DOHH2 (cell line): ENCODE results near the gene SHISAL1.

Experiments used
- H3F3A ChIP-seq: fragments of 200-600 bp; sonication (generic), shearing (Covaris generic); 2 replicates; pipeline ENCODE4 v1.6.0; 2016; ENCODE audit warnings: antibody characterized with exemption, mild to moderate bottlenecking; ENCODE audit not compliant: control insufficient read depth, insufficient read depth
- H3K27ac ChIP-seq: fragments of 200-600 bp; sonication (generic); 2 replicates; pipeline ENCODE4 v1.5.1; 2014; ENCODE audit warnings: low read depth, mild to moderate bottlenecking, low read length, moderate library complexity
- H3K27me3 ChIP-seq: fragments of 200-600 bp; sonication (generic); 2 replicates; pipeline ENCODE4 v1.6.1; 2014; ENCODE audit warnings: mild to moderate bottlenecking, low read length, mixed read lengths; ENCODE audit not compliant: control insufficient read depth
- H3K36me3 ChIP-seq: fragments of 200-600 bp; sonication (generic); 2 replicates; pipeline ENCODE4 v1.6.1; 2014; ENCODE audit warnings: mild to moderate bottlenecking, low read length, moderate library complexity, mixed read lengths; ENCODE audit not compliant: control insufficient read depth
- H3K4me1 ChIP-seq: fragments of 200-600 bp; sonication (generic); 2 replicates; pipeline ENCODE4 v1.6.1; 2014; ENCODE audit warnings: mild to moderate bottlenecking, low read length, mixed read lengths; ENCODE audit not compliant: control insufficient read depth
- H3K4me2 ChIP-seq: fragments of 200-600 bp; sonication (generic); 2 replicates; pipeline ENCODE4 v1.6.0; 2014; ENCODE audit warnings: mild to moderate bottlenecking, low read length, moderate library complexity
- H3K4me3 ChIP-seq: fragments of 200-600 bp; sonication (generic); 2 replicates; pipeline ENCODE4 v1.5.1; 2014; ENCODE audit warnings: mild to moderate bottlenecking, low read length, mixed read lengths
- H3K79me2 ChIP-seq: fragments of 200-600 bp; sonication (generic); 2 replicates; pipeline ENCODE4 v1.6.1; 2014; ENCODE audit warnings: mild to moderate bottlenecking, low read length, mixed read lengths; ENCODE audit not compliant: control insufficient read depth
- H3K9me2 ChIP-seq: fragments of 200-600 bp; sonication (generic); replicated peaks from 2 replicates; pipeline ENCODE4 v1.6.1; 2014; ENCODE audit warnings: mild to moderate bottlenecking, low read length, mixed read lengths; ENCODE audit not compliant: control insufficient read depth
- H3K9me3 ChIP-seq: fragments of 200-600 bp; sonication (generic); 2 replicates; pipeline ENCODE4 v1.6.1; 2014; ENCODE audit warnings: antibody characterized with exemption, low read length, mixed read lengths; ENCODE audit not compliant: control insufficient read depth, insufficient read depth
- H4K20me1 ChIP-seq: fragments of 200-600 bp; sonication (generic); 2 replicates; pipeline ENCODE4 v1.6.0; 2014; ENCODE audit warnings: low read depth, mild to moderate bottlenecking, antibody characterized with exemption, low read length, moderate library complexity; ENCODE audit not compliant: control insufficient read depth, insufficient read depth
- CTCF ChIP-seq: fragments of 200-600 bp; sonication (generic); IDR thresholded peaks from one replicate; pipeline ENCODE4 v1.5.1; 2014; ENCODE audit warnings: antibody characterized with exemption, mild to moderate bottlenecking, low read depth, low read length; ENCODE audit not compliant: poor library complexity, severe bottlenecking
- EZH2phosphoT487 ChIP-seq: fragments of 200-600 bp; sonication (generic); IDR thresholded peaks from 2 replicates; pipeline ENCODE4 v1.6.1; 2017; ENCODE audit warnings: borderline replicate concordance, mild to moderate bottlenecking, antibody characterized with exemption, low read length, moderate library complexity, mixed read lengths

The SHISAL1 gene

GRCh38 chr22:44203203-44203602, 109.5 kb downstream of the SHISAL1 start:
- H3K4me2 ChIP-seq: no peak overlapping the region
- no peaks in the 10 kb centered on the region; the same call in 1 of the 2 replicates for H3K27me3 ChIP-seq
- peaks cover 37% of the 10 kb centered on the region for H3K4me1 ChIP-seq
- no peaks in the 10 kb centered on the region for H3K9me3 ChIP-seq
- H3K4me3 ChIP-seq: no peak overlapping the region
- H3K36me3 ChIP-seq: no peaks in the 10 kb centered on the region
- H4K20me1 ChIP-seq: no peaks in the 10 kb centered on the region
- H3K9me2 ChIP-seq: no peaks in the 10 kb centered on the region
- no peaks in the 10 kb centered on the region for H3K79me2 ChIP-seq
- H3F3A ChIP-seq: no peaks in the 10 kb centered on the region
- TF ChIP-seq CTCF: no peak
- TF ChIP-seq EZH2phosphoT487: no peak
- no peak overlapping the region for H3K27ac ChIP-seq

- no peaks in the 10 kb centered on the region for H3F3A ChIP-seq
- H3K9me3 ChIP-seq: no peaks in the 10 kb centered on the region
- no peaks in the 10 kb centered on the region for H3K36me3 ChIP-seq
- no peaks in the 10 kb centered on the region for H4K20me1 ChIP-seq
- no peaks in the 10 kb centered on the region for H3K79me2 ChIP-seq
- H3K27me3 ChIP-seq: no peaks in the 10 kb centered on the region; the same call in 1 of the 2 replicates
- H3K4me1 ChIP-seq: peaks cover 29% of the 10 kb centered on the region
- no peak overlapping the region for H3K27ac ChIP-seq
- H3K4me3 ChIP-seq: no peak overlapping the region
- no peak overlapping the region for H3K4me2 ChIP-seq
- no peaks in the 10 kb centered on the region for H3K9me2 ChIP-seq
- TF ChIP-seq EZH2phosphoT487 (no peak), CTCF (no peak)
Observed at GRCh38 chr22:44202261-44202789, 110.4 kb downstream of the SHISAL1 start.

- no peaks in the 10 kb centered on the region for H3K79me2 ChIP-seq
- no peak overlapping the region for H3K27ac ChIP-seq
- no peaks in the 10 kb centered on the region for H3F3A ChIP-seq
- no peak overlapping the region for H3K4me3 ChIP-seq
- no peak for TF ChIP-seq CTCF
- TF ChIP-seq EZH2phosphoT487: no peak
- H3K9me3 ChIP-seq: no peaks in the 10 kb centered on the region
- peaks cover 27% of the 10 kb centered on the region for H3K4me1 ChIP-seq
- H4K20me1 ChIP-seq: no peaks in the 10 kb centered on the region
- no peaks in the 10 kb centered on the region for H3K36me3 ChIP-seq
- no peak overlapping the region for H3K4me2 ChIP-seq
- H3K9me2 ChIP-seq: no peaks in the 10 kb centered on the region
- H3K27me3 ChIP-seq: no peaks in the 10 kb centered on the region; the same call in 1 of the 2 replicates
Observed at GRCh38 chr22:44201665-44202064, 111.1 kb downstream of the SHISAL1 start.
